IPS-20b (cell line): ENCODE measurements around the gene CATSPERZ.

ENCODE experiments used
- H3K27ac ChIP-seq: one replicate; pipeline ENCODE4 v1.5.1; 2013; ENCODE audit warnings: low read length
- H3K27me3 ChIP-seq: 2 replicates; pipeline ENCODE4 v1.6.1; 2013; ENCODE audit warnings: mild to moderate bottlenecking, low read length, inconsistent platforms; ENCODE audit not compliant: insufficient read depth
- H3K36me3 ChIP-seq: 2 replicates; pipeline ENCODE4 v1.6.1; 2013; ENCODE audit warnings: low read depth, mild to moderate bottlenecking, inconsistent platforms, low read length, moderate library complexity; ENCODE audit not compliant: insufficient read depth
- H3K4me1 ChIP-seq: 2 replicates; pipeline ENCODE4 v1.6.1; 2013; ENCODE audit warnings: mild to moderate bottlenecking, control low read depth, inconsistent platforms, low read length, moderate library complexity; ENCODE audit not compliant: insufficient read depth
- H3K4me3 ChIP-seq: 2 replicates; pipeline ENCODE4 v1.5.1; 2013; ENCODE audit warnings: mild to moderate bottlenecking, low read length, inconsistent platforms
- H3K9ac ChIP-seq: 2 replicates; pipeline ENCODE4 v1.6.1; 2013; ENCODE audit warnings: low read depth, mild to moderate bottlenecking, inconsistent platforms, low read length, moderate library complexity
- H3K9me3 ChIP-seq: 2 replicates; pipeline ENCODE4 v1.6.1; 2013; ENCODE audit warnings: mild to moderate bottlenecking, low read depth, low read length, inconsistent platforms; ENCODE audit not compliant: insufficient read depth

Gene CATSPERZ

GRCh38 chr11:64258356-64258755 is 41.8 kb upstream of the CATSPERZ start:
- H3K4me3 ChIP-seq, result no peak overlapping the region
- no peak overlapping the region for H3K27ac ChIP-seq
- H3K4me1 ChIP-seq, result peaks cover 1% of the 10 kb centered on the region; the same call in 1 of the 2 replicates
- no peak overlapping the region for H3K9ac ChIP-seq
- no peaks in the 10 kb centered on the region for H3K27me3 ChIP-seq
- H3K9me3 ChIP-seq, result no peaks in the 10 kb centered on the region
- peaks cover 77% of the 10 kb centered on the region for H3K36me3 ChIP-seq

DNA sequence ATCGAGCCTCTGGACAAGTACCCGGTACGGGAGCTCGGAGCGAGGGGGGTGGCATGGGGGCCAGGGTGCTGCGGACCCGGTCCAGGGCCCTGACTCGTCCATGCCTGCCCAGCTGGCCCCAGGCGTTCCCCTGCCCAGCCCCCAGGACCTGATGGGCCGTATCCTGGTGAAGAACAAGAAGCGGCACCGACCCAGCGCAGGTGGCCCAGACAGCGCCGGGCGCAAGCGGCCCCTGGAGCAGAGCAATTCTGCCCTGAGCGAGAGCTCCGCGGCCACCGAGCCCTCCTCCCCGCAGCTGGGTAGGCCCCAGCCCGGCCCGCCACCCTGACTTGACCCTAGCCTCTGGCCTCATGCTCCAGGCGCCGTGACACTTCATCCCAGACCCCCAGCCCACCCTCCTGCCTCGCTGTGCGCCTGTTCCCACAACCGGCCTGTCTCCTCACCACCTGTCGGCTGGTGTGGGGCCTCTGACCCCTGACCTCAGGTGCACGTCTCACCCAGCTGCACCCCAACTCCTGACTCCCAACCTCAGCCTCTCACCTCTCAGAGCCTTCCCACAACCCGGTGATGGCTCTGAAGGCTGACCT is 41.1 kb upstream of the CATSPERZ start:
- H3K36me3 ChIP-seq, result peaks cover 84% of the 10 kb centered on the region
- H3K9ac ChIP-seq, result no peak overlapping the region
- H3K27ac ChIP-seq, result no peak overlapping the region
- H3K4me1 ChIP-seq, result peaks cover 3% of the 10 kb centered on the region; the same call in 1 of the 2 replicates
- no peak overlapping the region for H3K4me3 ChIP-seq
- no peaks in the 10 kb centered on the region for H3K27me3 ChIP-seq
- H3K9me3 ChIP-seq, result no peaks in the 10 kb centered on the region

- H3K36me3 ChIP-seq, result peaks cover 88% of the 10 kb centered on the region
- H3K27ac ChIP-seq, result no peak overlapping the region
- peaks cover 3% of the 10 kb centered on the region; the same call in 1 of the 2 replicates for H3K4me1 ChIP-seq
- no peak overlapping the region for H3K9ac ChIP-seq
- H3K27me3 ChIP-seq, result no peaks in the 10 kb centered on the region
- no peak overlapping the region for H3K4me3 ChIP-seq
- no peaks in the 10 kb centered on the region for H3K9me3 ChIP-seq
Observed at GRCh38 chr11:64259533-64260067, 40.6 kb upstream of the CATSPERZ start.

DNA sequence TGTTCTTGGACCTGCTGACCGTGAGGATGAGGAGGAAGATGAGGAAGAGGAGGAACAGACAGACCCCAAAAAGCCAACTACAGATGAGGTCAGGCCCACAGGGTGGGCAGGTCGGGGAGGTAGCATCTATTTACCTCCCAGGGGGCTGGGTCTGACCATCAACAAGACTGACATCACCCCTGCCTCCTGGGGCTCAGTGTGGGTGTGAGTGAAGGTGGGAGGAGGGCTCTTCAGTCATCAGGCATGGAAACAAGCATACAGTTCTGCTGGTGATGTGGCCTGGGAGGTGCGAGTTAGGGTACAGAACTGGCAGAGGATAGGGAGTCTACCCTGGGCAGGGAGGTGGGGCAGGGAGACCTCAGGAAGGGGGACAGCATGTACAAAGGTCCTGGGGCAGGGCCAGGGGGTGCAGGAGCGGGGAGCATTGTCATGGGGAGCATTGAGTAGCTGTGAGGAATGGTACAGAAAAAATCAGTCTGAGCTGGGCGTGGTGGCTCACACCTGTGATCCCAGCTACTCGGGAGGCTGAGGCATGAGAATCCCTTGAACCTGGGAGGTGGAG is 39.9 kb upstream of the CATSPERZ start:
- Histone ChIP-seq H3K27ac (no peak overlapping the region), H3K4me3 (no peak overlapping the region), H3K9me3 (no peaks in the 10 kb centered on the region), H3K27me3 (no peaks in the 10 kb centered on the region), H3K4me1 (peaks cover 3% of the 10 kb centered on the region; the same call in 1 of the 2 replicates), H3K36me3 (peaks cover 85% of the 10 kb centered on the region), H3K9ac (no peak overlapping the region)

DNA sequence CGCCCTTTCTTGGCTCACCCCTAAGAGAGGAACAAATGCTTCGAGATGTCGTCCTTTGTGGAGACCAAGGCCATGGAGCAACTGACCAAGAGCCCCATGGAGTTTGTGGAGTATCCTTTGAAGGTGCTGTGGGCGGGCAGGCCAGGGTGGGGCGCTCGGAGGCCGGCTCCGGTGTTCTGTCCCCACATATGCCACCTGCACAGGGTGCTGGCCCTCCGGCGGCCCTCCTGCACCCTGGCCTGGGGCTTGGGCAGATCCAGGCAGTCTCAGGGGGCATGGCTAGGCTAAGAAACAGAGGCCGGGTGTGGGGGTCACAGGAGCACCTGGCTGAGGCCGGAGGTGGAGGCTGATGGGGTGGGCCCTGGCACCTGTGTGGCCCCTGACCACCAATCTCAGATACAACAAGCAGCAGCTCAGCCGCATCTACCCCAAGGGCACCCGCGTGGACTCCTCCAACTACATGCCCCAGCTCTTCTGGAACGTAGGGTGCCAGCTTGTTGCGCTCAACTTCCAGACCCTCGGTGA is 38.5 kb upstream of the CATSPERZ start:
- no peaks in the 10 kb centered on the region for H3K27me3 ChIP-seq
- H3K36me3 ChIP-seq, result peaks cover 85% of the 10 kb centered on the region
- H3K9me3 ChIP-seq, result no peaks in the 10 kb centered on the region
- H3K4me3 ChIP-seq, result no peak overlapping the region
- peaks cover 3% of the 10 kb centered on the region; the same call in 1 of the 2 replicates for H3K4me1 ChIP-seq
- no peak overlapping the region for H3K27ac ChIP-seq
- H3K9ac ChIP-seq, result no peak overlapping the region

DNA sequence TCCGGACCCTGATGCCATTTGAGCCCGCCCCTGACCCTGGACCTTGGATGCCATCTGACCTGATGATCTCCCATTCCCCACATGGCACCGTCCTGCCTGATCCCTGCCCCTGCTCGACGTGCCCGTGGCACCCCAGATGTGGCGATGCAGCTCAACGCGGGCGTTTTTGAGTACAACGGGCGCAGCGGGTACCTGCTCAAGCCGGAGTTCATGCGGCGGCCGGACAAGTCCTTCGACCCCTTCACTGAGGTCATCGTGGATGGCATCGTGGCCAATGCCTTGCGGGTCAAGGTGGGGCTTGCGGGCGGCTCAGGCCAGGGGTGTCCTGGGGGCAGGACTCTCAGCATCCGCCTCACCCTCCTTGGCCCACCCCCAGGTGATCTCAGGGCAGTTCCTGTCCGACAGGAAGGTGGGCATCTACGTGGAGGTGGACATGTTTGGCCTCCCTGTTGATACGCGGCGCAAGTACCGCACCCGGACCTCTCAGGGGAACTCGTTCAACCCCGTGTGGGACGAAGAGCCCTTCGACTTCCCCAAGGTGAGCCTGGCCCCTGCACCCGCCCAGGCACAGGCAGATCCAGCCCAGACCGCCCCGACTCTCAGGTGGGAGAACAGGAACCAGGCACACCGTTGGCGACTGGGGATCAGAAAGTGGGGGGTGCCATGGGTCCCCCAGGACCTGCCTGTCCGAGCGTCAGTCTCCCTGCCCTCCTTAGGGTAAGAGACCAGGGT is 37.7 kb upstream of the CATSPERZ start:
- peaks cover 3% of the 10 kb centered on the region; the same call in 1 of the 2 replicates for H3K4me1 ChIP-seq
- no peak overlapping the region for H3K4me3 ChIP-seq
- H3K27me3 ChIP-seq, result no peaks in the 10 kb centered on the region
- H3K36me3 ChIP-seq, result peaks cover 89% of the 10 kb centered on the region
- H3K9me3 ChIP-seq, result no peaks in the 10 kb centered on the region
- no peak overlapping the region for H3K9ac ChIP-seq
- no peak overlapping the region for H3K27ac ChIP-seq

DNA sequence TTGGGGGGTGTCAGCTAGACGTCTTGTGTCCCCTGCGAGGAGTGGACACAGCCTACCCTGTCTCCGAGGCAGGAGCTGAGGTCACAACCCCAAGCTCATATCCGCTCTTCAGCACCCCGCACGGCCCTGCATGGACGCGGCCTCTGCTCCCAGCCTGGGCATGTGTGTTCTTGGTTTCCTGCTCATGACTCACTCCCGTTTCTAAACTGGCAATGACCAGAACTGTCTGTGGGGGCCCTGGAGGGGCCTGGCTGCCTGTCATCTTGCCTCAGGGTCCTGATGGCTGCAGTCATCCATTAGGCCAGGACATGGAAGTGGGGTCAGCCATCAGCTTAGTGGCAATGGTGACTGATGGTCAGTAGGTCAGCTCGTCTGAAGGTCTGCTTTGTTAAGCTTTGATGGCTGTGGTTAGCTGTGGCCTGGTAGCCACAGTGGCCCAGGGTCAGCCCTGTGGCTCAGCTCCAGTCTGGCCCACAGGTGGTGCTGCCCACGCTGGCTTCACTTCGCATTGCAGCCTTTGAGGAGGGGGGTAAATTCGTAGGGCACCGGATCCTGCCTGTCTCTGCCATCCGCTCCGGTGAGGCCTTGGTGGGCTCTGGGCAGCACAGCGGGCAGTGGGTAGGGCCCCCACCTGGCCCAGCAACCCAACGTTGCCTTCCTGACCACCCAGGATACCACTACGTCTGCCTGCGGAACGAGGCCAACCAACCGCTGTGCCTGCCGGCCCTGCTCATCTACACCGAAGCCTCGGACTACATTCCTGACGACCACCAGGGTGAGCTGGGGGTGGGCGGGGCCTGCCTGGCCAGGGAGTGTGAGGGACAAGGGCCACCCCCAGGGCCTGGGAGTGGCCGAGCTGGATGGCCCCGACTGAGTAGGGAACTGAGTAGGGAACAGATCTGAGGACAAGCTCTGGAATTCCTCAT is 36.9 kb upstream of the CATSPERZ start:
- no peak overlapping the region for H3K4me3 ChIP-seq
- H3K9me3 ChIP-seq, result no peaks in the 10 kb centered on the region
- H3K27ac ChIP-seq, result no peak overlapping the region
- H3K9ac ChIP-seq, result no peak overlapping the region
- no peaks in the 10 kb centered on the region for H3K27me3 ChIP-seq
- H3K4me1 ChIP-seq, result peaks cover 3% of the 10 kb centered on the region; the same call in 1 of the 2 replicates
- peaks cover 86% of the 10 kb centered on the region for H3K36me3 ChIP-seq

DNA sequence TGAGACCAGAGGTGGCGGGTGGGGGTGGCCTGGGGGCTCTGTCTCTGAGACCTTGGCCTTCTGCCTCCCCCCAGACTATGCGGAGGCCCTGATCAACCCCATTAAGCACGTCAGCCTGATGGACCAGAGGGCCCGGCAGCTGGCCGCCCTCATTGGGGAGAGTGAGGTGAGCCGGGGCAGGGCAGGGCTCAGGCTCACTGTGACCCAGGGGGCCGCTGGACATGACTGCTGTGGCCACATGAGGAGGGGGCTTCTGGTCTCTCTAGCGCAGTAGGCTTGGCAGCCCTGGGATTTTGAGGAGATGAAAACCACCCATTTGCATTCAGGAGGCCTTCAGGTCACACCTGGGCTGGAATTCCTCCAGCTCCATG is 36.2 kb upstream of the CATSPERZ start:
- H3K9ac ChIP-seq, result no peak overlapping the region
- H3K36me3 ChIP-seq, result peaks cover 80% of the 10 kb centered on the region
- H3K27me3 ChIP-seq, result no peaks in the 10 kb centered on the region
- peaks cover 6% of the 10 kb centered on the region for H3K4me1 ChIP-seq
- H3K4me3 ChIP-seq, result no peak overlapping the region
- no peaks in the 10 kb centered on the region for H3K9me3 ChIP-seq
- no peak overlapping the region for H3K27ac ChIP-seq

DNA sequence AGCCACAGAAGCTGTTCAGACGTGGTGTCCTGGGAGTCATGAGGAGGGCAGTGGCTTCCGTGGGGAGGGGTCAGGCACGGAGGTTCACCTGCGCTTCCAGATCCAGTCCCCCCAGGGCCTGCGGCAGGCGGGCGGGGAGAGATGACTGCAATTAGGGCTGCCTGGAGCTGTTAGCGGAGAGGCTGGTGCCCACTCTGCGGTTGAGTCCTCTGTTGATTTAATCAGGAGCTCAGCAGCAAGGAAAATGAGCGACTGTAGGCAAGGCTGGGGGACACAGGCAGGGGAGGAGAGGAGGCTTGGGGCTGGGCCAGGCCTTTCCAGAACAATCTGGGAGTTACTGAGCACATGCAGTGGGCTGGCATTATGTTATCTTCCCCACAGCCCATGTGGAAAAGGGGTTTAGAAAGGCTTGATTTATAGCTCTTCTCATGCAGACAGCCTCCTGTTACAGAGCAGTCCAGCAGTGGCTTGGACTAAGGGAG is 35.7 kb upstream of the CATSPERZ start:
- Histone ChIP-seq H3K27ac (no peak overlapping the region), H3K9ac (no peak overlapping the region), H3K27me3 (no peaks in the 10 kb centered on the region), H3K9me3 (no peaks in the 10 kb centered on the region), H3K36me3 (peaks cover 75% of the 10 kb centered on the region), H3K4me1 (peaks cover 7% of the 10 kb centered on the region), H3K4me3 (no peak overlapping the region)

DNA sequence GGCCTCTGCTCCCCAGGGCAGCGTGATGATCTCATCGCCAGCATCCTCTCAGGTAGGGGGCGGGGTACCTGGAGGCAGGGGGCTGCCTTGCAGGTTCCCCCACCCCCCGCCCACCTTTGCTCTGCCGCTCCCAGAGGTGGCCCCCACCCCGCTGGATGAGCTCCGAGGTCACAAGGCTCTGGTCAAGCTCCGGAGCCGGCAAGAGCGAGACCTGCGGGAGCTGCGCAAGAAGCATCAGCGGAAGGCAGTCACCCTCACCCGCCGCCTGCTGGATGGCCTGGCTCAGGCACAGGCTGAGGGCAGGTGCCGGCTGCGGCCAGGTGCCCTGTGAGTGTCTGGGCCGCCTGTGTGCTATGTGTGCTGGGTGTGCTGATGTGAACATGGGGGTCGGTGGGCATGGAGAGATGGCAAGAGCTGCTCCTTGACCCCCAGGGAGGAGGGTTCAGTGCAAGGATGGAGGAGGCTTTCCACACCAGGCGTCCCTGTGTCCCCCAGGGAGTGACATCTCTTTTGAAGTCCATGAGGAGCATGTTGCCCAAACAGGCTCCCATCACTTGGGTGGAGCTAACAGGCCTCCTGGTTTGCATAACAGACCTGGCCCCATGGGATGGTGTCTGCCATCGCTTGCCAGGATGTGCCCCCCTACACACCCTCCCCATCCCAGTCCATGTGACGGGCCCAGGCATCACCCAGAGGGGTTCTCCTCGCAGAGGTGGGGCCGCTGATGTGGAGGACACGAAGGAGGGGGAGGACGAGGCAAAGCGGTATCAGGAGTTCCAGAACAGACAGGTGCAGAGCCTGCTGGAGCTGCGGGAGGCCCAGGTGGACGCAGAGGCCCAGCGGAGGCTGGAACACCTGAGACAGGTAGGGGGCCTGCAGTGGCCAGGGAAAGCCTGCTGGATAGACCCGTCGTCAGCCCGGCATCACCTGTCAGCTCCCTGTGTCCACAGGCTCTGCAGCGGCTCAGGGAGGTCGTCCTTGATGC is 34.7 kb upstream of the CATSPERZ start:
- no peaks in the 10 kb centered on the region for H3K27me3 ChIP-seq
- H3K36me3 ChIP-seq, result peaks cover 64% of the 10 kb centered on the region
- H3K4me3 ChIP-seq, result no peak overlapping the region
- no peak overlapping the region for H3K9ac ChIP-seq
- no peaks in the 10 kb centered on the region for H3K9me3 ChIP-seq
- H3K4me1 ChIP-seq, result peaks cover 7% of the 10 kb centered on the region
- H3K27ac ChIP-seq, result no peak overlapping the region
